Posterior cingulate gyrus (tissue), 11 donors: ENCODE results near the gene ERAP2.
"Not testable (repeated sequence)": the region's sequence is repeated elsewhere in the genome, so short reads cannot be mapped to it uniquely, and the experiment has no call there.

Source experiments
- DNase-seq, 10 donors: peaks; one replicate each; pipeline versions ENCODE4 v3.0.0 to v3.0.0-alpha.2; 2020 to 2021; ENCODE audit warnings: mixed read lengths in 3 of 10
- intact Hi-C: fragments of 100-400 bp; cut with DNase I; formaldehyde crosslinking; loops from one replicate; pipeline ENCODE4 v1.15.1; 2023

ERAP2 gene

GRCh38 chr5:96876292-96876850 is at the start of gene ERAP2:
Gene ERAP2, plus strand, starts transcription at chr5:96876500. Its CDS starts 3,186 bp downstream, at chr5:96879686.
- peak in 1 of 10 donors; percentile 55 for DNase-seq
- intact Hi-C loops, result loop anchor here (2.0 to 10.0 kb wide), 2 partner anchors 60 to 72 kb away; partner anchors contain the start of genes ERAP1 and LNPEP

- no peak for DNase-seq
- intact Hi-C loops, result no loop called here
These were observed 47.0 kb upstream of the ERAP2 start for GRCh38 chr5:96829297-96829696.

- intact Hi-C loops, result no loop called here
- no peak for DNase-seq
These were observed 42.3 kb upstream of the ERAP2 start for GRCh38 chr5:96834016-96834415.

- intact Hi-C loops, result no loop called here
- no peak for DNase-seq
These were observed 40.5 kb upstream of the ERAP2 start for GRCh38 chr5:96835791-96836191.

- intact Hi-C loops, result no loop called here
- DNase-seq, result no peak
These were observed 39.5 kb upstream of the ERAP2 start for GRCh38 chr5:96836817-96837216.

- peak in 1 of 10 donors; percentile 70 for DNase-seq
- intact Hi-C loops, result no loop called here
These were observed 39.0 kb upstream of the ERAP2 start for GRCh38 chr5:96837303-96837702.

GRCh38 chr5:96838201-96839070 is 37.9 kb upstream of the ERAP2 start:
- no peak for DNase-seq
- intact Hi-C loops, result no loop called here

GRCh38 chr5:96839071-96839592 is 37.2 kb upstream of the ERAP2 start:
- intact Hi-C loops, result no loop called here
- DNase-seq, result no peak

- DNase-seq, intact Hi-C loops: not testable (repeated sequence)
These were observed 34.4 kb upstream of the ERAP2 start for GRCh38 chr5:96841931-96842330.

GRCh38 chr5:96843140-96843539 is 33.2 kb upstream of the ERAP2 start:
- intact Hi-C loops, result no loop called here

GRCh38 chr5:96844481-96844990 is 31.8 kb upstream of the ERAP2 start:
- DNase-seq, result no peak
- intact Hi-C loops, result no loop called here

More at GRCh38 chr5:96843140-96843539, 33.2 kb upstream of the ERAP2 start:
- no peak for DNase-seq

- DNase-seq, result no peak
- intact Hi-C loops, result no loop called here
These were observed 24.8 kb upstream of the ERAP2 start for GRCh38 chr5:96851312-96852062.

- DNase-seq, result no peak
- intact Hi-C loops, result no loop called here
These were observed 23.5 kb upstream of the ERAP2 start for GRCh38 chr5:96852759-96853158.

- intact Hi-C loops, result no loop called here
- DNase-seq, result no peak
These were observed 22.2 kb upstream of the ERAP2 start for GRCh38 chr5:96854067-96854466.

GRCh38 chr5:96855031-96855872 is 21.0 kb upstream of the ERAP2 start:
- intact Hi-C loops, result no loop called here
- no peak for DNase-seq

GRCh38 chr5:96856371-96856770 is 19.9 kb upstream of the ERAP2 start:
- intact Hi-C loops, result no loop called here
- no peak for DNase-seq

GRCh38 chr5:96857454-96857853 is 18.8 kb upstream of the ERAP2 start:
- intact Hi-C loops, result no loop called here
- no peak for DNase-seq

GRCh38 chr5:96857924-96858323 is 18.4 kb upstream of the ERAP2 start:
- intact Hi-C loops, result no loop called here
- DNase-seq, result no peak

GRCh38 chr5:96859375-96859774 is 16.9 kb upstream of the ERAP2 start:
- DNase-seq, result no peak

GRCh38 chr5:96861076-96861475 is 15.2 kb upstream of the ERAP2 start:
- intact Hi-C loops, result no loop called here
- DNase-seq, result no peak

More at GRCh38 chr5:96859375-96859774, 16.9 kb upstream of the ERAP2 start:
- intact Hi-C loops, result no loop called here
